K562 (cell line): ENCODE results near the gene SLC4A11. TPM values are rescaled to one million over a fixed set of nuclear protein-coding genes. Genes with fewer than 3 reads are reported as not detected.

Source experiments
- ATAC-seq: fragments of 200-7000 bp; cut with Tn5 transposase; 3 replicates; pipeline ENCODE4 v1.9.1; 2020; ENCODE audit warnings: moderate library complexity
- BruUV-seq: library from RNA; stranded (reverse); fragments of 400-500 nt; replicated peaks from 2 replicates; lab custom pipeline; 2021; lab: Mats Ljungman, UMichigan
- CTCF ChIA-PET: fragments of 300-600 bp; formaldehyde crosslinking; extraction: SDS; loops from one replicate; lab custom pipeline; 2021; ENCODE audit warnings: low intra/inter-chr PET ratio; lab: Yijun Ruan, JAX
- POLR2A ChIA-PET: fragments of 300-600, 350-650 bp; sonication (Branson Sonifier 250); formaldehyde crosslinking; extraction: SDS; loops from one replicate; lab custom pipeline; 2021; ENCODE audit warnings: antibody characterized with exemption, inconsistent platforms; lab: Yijun Ruan, JAX
- DNase-seq, 4 experiments: peaks; one replicate each; pipeline versions ENCODE4 v3.0.0 to v3.0.0-alpha.2; 2011 to 2018; ENCODE audit warnings: low spot score in 3 of 4, mixed read lengths in 3 of 4; ENCODE audit errors: extremely low read depth in 1 of 4
- FAIRE-seq: peaks from 2 replicates; lab custom pipeline; 2011; peaks lifted over from hg19 to GRCh38; lab: Jason Lieb, UNC
- H2AFZ ChIP-seq: 2 replicates; pipeline ENCODE4 v1.6.0; 2011; ENCODE audit warnings: low read depth, low read length, control low read depth, inconsistent platforms
- H3K27ac ChIP-seq: fragments of 200-600 bp; 3 replicates; pipeline ENCODE4 v1.8.0; 2011; ENCODE audit warnings: low read depth, mild to moderate bottlenecking, control low read depth, inconsistent platforms, low read length, moderate library complexity, mixed read lengths; ENCODE audit errors: extremely low read depth
- H3K27me3 ChIP-seq, 2 experiments: fragments of 300-600 bp in 1 of 2; 2 replicates in 1 of 2; 3 replicates in 1 of 2; pipeline versions ENCODE4 v1.6.0 to v1.8.0; 2011; ENCODE audit warnings: inconsistent platforms in 2 of 2, low read length in 2 of 2, mild to moderate bottlenecking in 1 of 2, mixed read lengths in 1 of 2, moderate library complexity in 1 of 2; ENCODE audit not compliant: control insufficient read depth in 2 of 2, insufficient read depth in 2 of 2
- H3K36me3 ChIP-seq: fragments of 300-600 bp; 3 replicates; pipeline ENCODE4 v1.8.0; 2011; ENCODE audit warnings: mild to moderate bottlenecking, low read length, inconsistent platforms; ENCODE audit not compliant: control insufficient read depth, insufficient read depth
- H3K4me1 ChIP-seq, 2 experiments: fragments of 200-600 bp in 1 of 2; replicated peaks in 1 of 2; 2 replicates in 1 of 2; 3 replicates in 1 of 2; pipeline versions ENCODE4 v1.5.1 to v1.8.0; 2011; ENCODE audit warnings: inconsistent platforms in 2 of 2, low read length in 2 of 2, mild to moderate bottlenecking in 1 of 2, mixed read lengths in 1 of 2, moderate library complexity in 1 of 2; ENCODE audit not compliant: control insufficient read depth in 2 of 2, insufficient read depth in 2 of 2
- H3K4me2 ChIP-seq: 2 replicates; pipeline ENCODE4 v1.6.1; 2011; ENCODE audit warnings: low read length, control low read depth, inconsistent platforms, mixed read lengths; ENCODE audit not compliant: insufficient read depth
- H3K4me3 ChIP-seq: fragments of 200-600 bp; sonication (generic), shearing (Covaris generic); 2 replicates; pipeline ENCODE4 v1.5.1; 2016; ENCODE audit warnings: control low read depth, inconsistent platforms
- H3K79me2 ChIP-seq: fragments of 200-600 bp; 3 replicates; pipeline ENCODE4 v1.8.0; 2011; ENCODE audit warnings: low read length, inconsistent platforms; ENCODE audit not compliant: control insufficient read depth, insufficient read depth
- H3K9ac ChIP-seq, 2 experiments: 2 replicates each; pipeline versions ENCODE4 v1.6.0 to v1.6.1; 2011; ENCODE audit warnings: low read depth in 2 of 2, low read length in 2 of 2, control low read depth in 1 of 2, inconsistent platforms in 1 of 2, mild to moderate bottlenecking in 1 of 2, mixed read lengths in 1 of 2; ENCODE audit not compliant: insufficient read depth in 1 of 2
- H3K9me1 ChIP-seq: one replicate; pipeline ENCODE4 v1.6.0; 2011; ENCODE audit warnings: inconsistent platforms, mild to moderate bottlenecking, low read length, moderate library complexity; ENCODE audit not compliant: control insufficient read depth, insufficient read depth
- H3K9me3 ChIP-seq: replicated peaks from 2 replicates; pipeline ENCODE4 v1.5.1; 2011; ENCODE audit warnings: low read depth, low read length, inconsistent platforms; ENCODE audit not compliant: control insufficient read depth, insufficient read depth
- H4K20me1 ChIP-seq: replicated peaks from 2 replicates; pipeline ENCODE4 v1.6.1; 2011; ENCODE audit warnings: low read length, inconsistent platforms, mixed read lengths; ENCODE audit not compliant: control insufficient read depth, insufficient read depth
- BRCA1 ChIP-seq, 2 experiments: fragments of 450-650 bp in 1 of 2; sonication (generic) in 1 of 2; formaldehyde crosslinking in 1 of 2; IDR thresholded peaks; 2 replicates each; pipeline versions ENCODE4 v1.5.0 to v1.6.1; 2017 to 2020; ENCODE audit warnings: mild to moderate bottlenecking in 1 of 2, missing genetic modification reagents in 1 of 2
- CBFA2T3 ChIP-seq: fragments of 450-650 bp; IDR thresholded peaks from 2 replicates; pipeline ENCODE4 v1.6.1; 2017
- CBX2 ChIP-seq: fragments of 200-600 bp; sonication (generic); IDR thresholded peaks from one replicate; pipeline ENCODE4 v1.6.1; 2012; ENCODE audit warnings: mild to moderate bottlenecking, low read length, inconsistent platforms; ENCODE audit not compliant: insufficient read depth, poor library complexity, severe bottlenecking
- CBX3 ChIP-seq, 2 experiments: IDR thresholded peaks; 1 replicate in 1 of 2; 2 replicates in 1 of 2; pipeline ENCODE4 v1.6.1; 2012; ENCODE audit warnings: inconsistent platforms in 2 of 2, low read length in 2 of 2, borderline replicate concordance in 1 of 2, control low read depth in 1 of 2
- HSF4 ChIP-seq: fragments of 250-450 bp; sonication (Bioruptor Pico); IDR thresholded peaks from 2 replicates; pipeline ENCODE4 v2.1.2; 2022; ENCODE audit warnings: mild to moderate bottlenecking, moderate library complexity, borderline replicate concordance
- RBM25 ChIP-seq: fragments of 200-400 bp; formaldehyde crosslinking; IDR thresholded peaks from 2 replicates; pipeline ENCODE4 v1.6.1; 2018; ENCODE audit warnings: low read length, low read depth, moderate library complexity; ENCODE audit not compliant: severe bottlenecking
- ZC3H4 ChIP-seq: sonication (generic); formaldehyde crosslinking; IDR thresholded peaks from 2 replicates; pipeline ENCODE4 v1.9.0; 2021; ENCODE audit warnings: missing genetic modification reagents, borderline replicate concordance
- ZNF263 ChIP-seq: sonication (generic); formaldehyde crosslinking; IDR thresholded peaks from 2 replicates; pipeline ENCODE4 v1.8.0; 2022; ENCODE audit warnings: mild to moderate bottlenecking, missing genetic modification reagents, borderline replicate concordance
- ZNF384 ChIP-seq: IDR thresholded peaks from 2 replicates; pipeline ENCODE4 v1.6.1; 2012; ENCODE audit warnings: low read depth, low read length, improper control_type of control experiment
- whole genome bisulfite sequencing: fragments of 100-300 bp; shearing (Covaris generic); methylation state at CpG from one replicate; pipeline ENCODE4 v1.1.6; 2016; ENCODE audit warnings: low coverage, mixed read lengths; ENCODE audit not compliant: insufficient coverage; ENCODE audit errors: missing lambda C conversion rate; 5-methylcytosine and 5-hydroxymethylcytosine counted together
- in situ Hi-C: fragments of 300-500 bp; cut with MboI; formaldehyde crosslinking; loops from 4 replicates; pipeline ENCODE4 v1.15.0; 2018; ENCODE audit warnings: inconsistent platforms, mixed read lengths
- intact Hi-C: fragments of 100-400 bp; cut with micrococcal nuclease; formaldehyde crosslinking; loops from 2 replicates; pipeline ENCODE4 v1.14.2; 2022
- polyA plus RNA-seq, 8 experiments: library from polyadenylated mRNA; depleted of rRNA in 4 of 8; stranded (reverse) in 5 of 8; unstranded in 3 of 8; fragments of >200 nt; fragmentation: Nextera tagmentation in 2 of 8; fragmentation: Illumina TruSeq in 1 of 8; extraction: Ambion mirVana in 2 of 8; extraction: Trizol in 1 of 8; gene quantifications; 2 replicates each; pipeline versions ENCODE4 v1.2.1 to v1.2.3, GENCODE V29; 2011 to 2014; ENCODE audit warnings: inconsistent platforms in 1 of 8, missing spikeins in 1 of 8
- total RNA-seq, 7 experiments: library from RNA; depleted of rRNA in 6 of 7; stranded (reverse); fragments of >200 nt in 6 of 7; fragmentation: Illumina TruSeq in 2 of 7; extraction: Trizol in 2 of 7; gene quantifications; 2 replicates each; pipeline versions ENCODE4 v1.2.1 to v1.2.3, GENCODE V29; 2011 to 2021; ENCODE audit warnings: low replicate concordance in 1 of 7
- TF ChIP-seq, protein P1 (sequence below), 2 experiments: IDR thresholded peaks; 2 replicates each; pipeline ENCODE4 v1.6.1; 2012; ENCODE audit warnings: improper control_type of control experiment in 2 of 2, low read depth in 2 of 2, low read length in 2 of 2, borderline replicate concordance in 1 of 2

Gene SLC4A11
- total and polyA plus RNA-seq, 9 of the 15 experiments (the other 6 are each of a cell fraction or from before 2014, with no cell fraction given): 0.10 to 2.0 (median 0.20) TPM

DNA sequence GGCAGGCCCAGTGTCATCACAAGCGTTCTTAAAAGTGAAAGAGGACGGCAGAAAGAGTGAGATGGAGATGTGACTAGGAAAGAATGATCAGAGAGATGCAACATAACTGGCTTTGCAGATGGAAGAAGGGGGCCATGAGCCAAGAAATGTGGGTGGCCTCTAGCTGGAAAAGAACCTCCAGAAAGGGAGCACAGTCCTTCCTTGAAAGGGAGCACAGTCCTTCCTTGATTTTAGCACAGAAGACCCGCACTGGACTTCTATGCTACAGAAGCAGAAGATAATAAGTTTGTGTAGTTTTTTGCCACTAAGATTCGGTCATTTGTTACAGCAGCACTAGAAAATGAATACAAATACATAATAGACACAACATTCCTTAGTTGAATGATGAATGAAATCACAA lies 58.7 kb downstream of the SLC4A11 start:
- intact Hi-C loops: no loop called here
- BruUV-seq: no TSS peak
- no peaks in the 10 kb centered on the region for H3K9me3 ChIP-seq
- no peak overlapping the region for H3K4me3 ChIP-seq
- H3K27me3 ChIP-seq: no peaks in the 10 kb centered on the region
- CTCF ChIA-PET: no interaction called here
- H4K20me1 ChIP-seq: no peaks in the 10 kb centered on the region
- H3K9ac ChIP-seq: no peak overlapping the region
- no peak for DNase-seq
- peak; percentile 89 for TF ChIP-seq ZNF263 (CRISPR knock-in tag)
- no peak for TF ChIP-seq CBX2
- TF ChIP-seq, all 486 proteins: peak for 1
- Histone ChIP-seq H3K36me3 (no peaks in the 10 kb centered on the region), H3K27ac (no peak overlapping the region), H3K4me2 (no peak overlapping the region), H3K4me1 (peaks cover 4 to 6% of the 10 kb centered on the region in 2 experiments; a peak in 4 of 5 replicates), H3K79me2 (no peaks in the 10 kb centered on the region; the same call in 2 of the 3 replicates), H2AFZ (no peak overlapping the region), H3K9me1 (no peaks in the 10 kb centered on the region)
- FAIRE-seq (no peak), ATAC-seq (no peak)
- POLR2A ChIA-PET: no interaction called here
- in situ Hi-C loops: no loop called here
- 58% methylated on average over 4 of the region's 4 CpGs for WGBS

DNA sequence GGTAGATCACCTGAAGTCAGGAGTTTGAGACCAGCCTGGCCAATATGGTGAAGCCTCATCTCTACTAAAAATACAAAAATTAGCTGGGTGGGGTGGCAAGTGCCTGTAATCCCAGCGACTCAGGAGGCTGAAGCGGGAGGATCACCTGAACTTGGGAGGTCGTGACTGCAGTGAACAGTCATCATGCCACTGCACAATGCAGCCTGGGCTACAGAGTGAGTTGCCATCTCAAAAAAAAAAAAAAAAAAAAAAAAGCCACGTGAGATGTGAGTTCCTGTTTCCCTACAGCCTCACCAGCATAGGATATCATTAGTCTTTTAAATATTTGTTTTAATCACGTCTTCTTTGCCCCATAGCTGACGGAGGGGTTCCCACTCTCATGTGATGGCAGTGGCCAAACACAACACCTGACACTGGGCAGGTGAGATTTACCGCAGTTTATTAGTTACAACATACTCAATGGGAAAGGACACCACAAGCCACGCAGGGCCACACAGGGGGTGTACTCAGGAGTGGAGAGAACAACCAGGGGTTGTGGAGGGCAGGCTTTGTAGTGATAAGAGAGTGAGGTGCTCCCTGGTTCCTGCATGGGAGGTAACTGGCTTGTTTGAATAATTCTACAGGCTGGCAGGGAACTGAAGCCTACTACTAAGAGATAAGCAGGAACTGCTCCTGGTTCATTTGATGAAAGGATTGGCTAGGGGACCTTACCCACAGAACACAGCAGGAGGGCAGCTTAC lies 61.1 kb downstream of the SLC4A11 start:
- H3K4me2 ChIP-seq: peak overlapping the region; percentile 25; the same call in 1 of the 2 replicates
- intact Hi-C loops: no loop called here
- peak in 1 of 4 experiments; percentile 40 for DNase-seq
- no peak overlapping the region for H3K4me3 ChIP-seq
- no peak overlapping the region for H2AFZ ChIP-seq
- FAIRE-seq: no peak
- no peak for ATAC-seq
- no peaks in the 10 kb centered on the region for H4K20me1 ChIP-seq
- peaks cover 11% of the 10 kb centered on the region; the same call in 2 of the 3 replicates for H3K79me2 ChIP-seq
- no peaks in the 10 kb centered on the region for H3K36me3 ChIP-seq
- H3K9ac ChIP-seq: peak overlapping the region in 1 of 2 experiments; percentile 68; a peak in 1 of 4 replicates
- no peaks in the 10 kb centered on the region for H3K9me1 ChIP-seq
- TF ChIP-seq CBFA2T3: 0 out of 2 replicates have a peak, but pooled peaks have one; percentile 3
- TF ChIP-seq RBM25: peak; percentile 17
- peak; percentile 67 for TF ChIP-seq ZNF384
- no peak for TF ChIP-seq ZC3H4 (CRISPR knock-in tag)
- TF ChIP-seq, protein P1, sequence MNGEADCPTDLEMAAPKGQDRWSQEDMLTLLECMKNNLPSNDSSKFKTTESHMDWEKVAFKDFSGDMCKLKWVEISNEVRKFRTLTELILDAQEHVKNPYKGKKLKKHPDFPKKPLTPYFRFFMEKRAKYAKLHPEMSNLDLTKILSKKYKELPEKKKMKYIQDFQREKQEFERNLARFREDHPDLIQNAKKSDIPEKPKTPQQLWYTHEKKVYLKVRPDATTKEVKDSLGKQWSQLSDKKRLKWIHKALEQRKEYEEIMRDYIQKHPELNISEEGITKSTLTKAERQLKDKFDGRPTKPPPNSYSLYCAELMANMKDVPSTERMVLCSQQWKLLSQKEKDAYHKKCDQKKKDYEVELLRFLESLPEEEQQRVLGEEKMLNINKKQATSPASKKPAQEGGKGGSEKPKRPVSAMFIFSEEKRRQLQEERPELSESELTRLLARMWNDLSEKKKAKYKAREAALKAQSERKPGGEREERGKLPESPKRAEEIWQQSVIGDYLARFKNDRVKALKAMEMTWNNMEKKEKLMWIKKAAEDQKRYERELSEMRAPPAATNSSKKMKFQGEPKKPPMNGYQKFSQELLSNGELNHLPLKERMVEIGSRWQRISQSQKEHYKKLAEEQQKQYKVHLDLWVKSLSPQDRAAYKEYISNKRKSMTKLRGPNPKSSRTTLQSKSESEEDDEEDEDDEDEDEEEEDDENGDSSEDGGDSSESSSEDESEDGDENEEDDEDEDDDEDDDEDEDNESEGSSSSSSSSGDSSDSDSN (IDR thresholded peaks at IDR 0.05; ENCODE audit: borderline replicate concordance in 1 of 2, low read depth in 2 of 2, low read length in 2 of 2): no peak
- no peak for TF ChIP-seq HSF4 (CRISPR knock-in tag)
- no peak for TF ChIP-seq BRCA1 (IDR thresholded peaks at IDR 0.05)
- TF ChIP-seq BRCA1 (CRISPR knock-in tag; IDR thresholded peaks at IDR 0.05): no peak
- no peak for TF ChIP-seq CBX3 (IDR thresholded peaks at IDR 0.05; ENCODE audit: borderline replicate concordance in 1 of 2, low read length in 2 of 2)
- H3K4me1 ChIP-seq: peaks cover 4 to 20% of the 10 kb centered on the region in 2 experiments; a peak in 4 of 5 replicates
- 54% methylated on average over 7 of the region's 8 CpGs for WGBS
- no TSS peak for BruUV-seq
- ChIA-PET CTCF (no interaction called here), POLR2A (no interaction called here)
- H3K9me3 ChIP-seq: no peaks in the 10 kb centered on the region
- no peaks in the 10 kb centered on the region for H3K27me3 ChIP-seq
- H3K27ac ChIP-seq: no peak overlapping the region
- in situ Hi-C loops: no loop called here
